Neural cell (in vitro differentiated cells): ENCODE data around the gene CCNG2. TPM values are rescaled to one million over a fixed set of nuclear protein-coding genes. Genes with fewer than 3 reads are reported as not detected.

Experiments
- H2AFZ ChIP-seq: fragments of 200-600, 300-800 bp; sonication (generic), shearing (Covaris generic); 2 replicates; pipeline ENCODE4 v1.6.0; 2014; ENCODE audit warnings: low read depth, mild to moderate bottlenecking, antibody characterized with exemption, low read length, moderate library complexity
- H3F3A ChIP-seq: fragments of 200-600 bp; shearing (Covaris generic); 2 replicates; pipeline ENCODE4 v1.6.1; 2016; ENCODE audit warnings: mild to moderate bottlenecking, moderate library complexity, mixed read lengths, antibody characterized with exemption, low read length; ENCODE audit not compliant: insufficient read depth, poor library complexity, severe bottlenecking
- H3K27ac ChIP-seq: fragments of 200-600, 300-800 bp; sonication (generic), shearing (Covaris generic); 2 replicates; pipeline ENCODE4 v1.5.1; 2014; ENCODE audit warnings: mild to moderate bottlenecking, low read length, moderate library complexity
- H3K27me3 ChIP-seq: fragments of 300-800, 200-600 bp; sonication (generic), shearing (Covaris generic); 2 replicates; pipeline ENCODE4 v1.6.0; 2014; ENCODE audit warnings: mild to moderate bottlenecking, low read depth, low read length, moderate library complexity; ENCODE audit not compliant: insufficient read depth
- H3K36me3 ChIP-seq: fragments of 300-800, 200-600 bp; sonication (generic), shearing (Covaris generic); 2 replicates; pipeline ENCODE4 v1.5.1; 2014; ENCODE audit warnings: mild to moderate bottlenecking, antibody characterized with exemption, low read length, moderate library complexity; ENCODE audit not compliant: insufficient read depth
- H3K4me2 ChIP-seq: fragments of 300-800, 200-600 bp; sonication (generic), shearing (Covaris generic); 2 replicates; pipeline ENCODE4 v1.6.0; 2014; ENCODE audit warnings: mild to moderate bottlenecking, low read length
- H3K4me3 ChIP-seq: fragments of 300-800, 200-600 bp; sonication (generic), shearing (Covaris generic); 2 replicates; pipeline ENCODE4 v1.5.1; 2014; ENCODE audit warnings: mild to moderate bottlenecking, low read length, moderate library complexity
- H3K79me2 ChIP-seq: fragments of 200-600 bp; shearing (Covaris generic); replicated peaks from 2 replicates; pipeline ENCODE4 v1.6.0; 2014; ENCODE audit warnings: mild to moderate bottlenecking, low read length, moderate library complexity; ENCODE audit not compliant: insufficient read depth
- H3K9ac ChIP-seq: fragments of 300-800, 200-600 bp; sonication (generic), shearing (Covaris generic); 2 replicates; pipeline ENCODE4 v1.6.1; 2016; ENCODE audit warnings: mild to moderate bottlenecking, low read length, mixed read lengths
- H3K9me2 ChIP-seq: fragments of 200-600 bp; shearing (Covaris generic); 2 replicates; pipeline ENCODE4 v1.6.1; 2016; ENCODE audit warnings: mild to moderate bottlenecking, low read length, mixed read lengths; ENCODE audit not compliant: insufficient read depth
- H3K9me3 ChIP-seq: fragments of 200-600, 300-800 bp; sonication (generic), shearing (Covaris generic); 2 replicates; pipeline ENCODE4 v1.6.1; 2016; ENCODE audit warnings: mild to moderate bottlenecking, mixed run types, low read length, moderate library complexity, mixed read lengths
- H4K20me1 ChIP-seq: fragments of 200-600 bp; shearing (Covaris generic); 2 replicates; pipeline ENCODE4 v1.6.1; 2016; ENCODE audit warnings: mild to moderate bottlenecking, mixed run types; ENCODE audit not compliant: insufficient read depth
- CTCF ChIP-seq: fragments of 450-650 bp; IDR thresholded peaks from 2 replicates; pipeline ENCODE4 v1.5.1; 2014; ENCODE audit warnings: antibody characterized with exemption, mild to moderate bottlenecking, moderate library complexity; ENCODE audit not compliant: poor library complexity, severe bottlenecking
- EP300 ChIP-seq: fragments of 450-650 bp; conservative IDR thresholded peaks from 2 replicates; pipeline ENCODE4 v1.6.1; 2014; ENCODE audit warnings: antibody characterized with exemption, mild to moderate bottlenecking, moderate library complexity; ENCODE audit not compliant: poor library complexity, severe bottlenecking
- EZH2 ChIP-seq: fragments of 200-600, 300-800 bp; shearing (Covaris generic), sonication (generic); IDR thresholded peaks from 2 replicates; pipeline ENCODE4 v1.6.1; 2014; ENCODE audit warnings: antibody characterized with exemption, low read length, borderline replicate concordance, mild to moderate bottlenecking; ENCODE audit not compliant: insufficient read depth, poor library complexity, severe bottlenecking
- MXI1 ChIP-seq: fragments of 450-650 bp; conservative IDR thresholded peaks from 2 replicates; pipeline ENCODE4 v1.6.1; 2014; ENCODE audit warnings: antibody characterized with exemption, mild to moderate bottlenecking; ENCODE audit not compliant: poor library complexity, severe bottlenecking
- POLR2AphosphoS5 ChIP-seq: IDR thresholded peaks from 2 replicates; pipeline ENCODE4 v1.6.1; 2012
- RAD21 ChIP-seq: fragments of 450-650 bp; conservative IDR thresholded peaks from 2 replicates; pipeline ENCODE4 v1.6.1; 2014; ENCODE audit warnings: antibody characterized with exemption, mild to moderate bottlenecking, moderate library complexity
- REST ChIP-seq: IDR thresholded peaks from 2 replicates; pipeline ENCODE4 v1.6.1; 2012; ENCODE audit warnings: borderline replicate concordance
- SMC3 ChIP-seq: fragments of 450-650 bp; conservative IDR thresholded peaks from 2 replicates; pipeline ENCODE4 v1.6.1; 2014; ENCODE audit warnings: antibody characterized with exemption, mild to moderate bottlenecking, moderate library complexity; ENCODE audit not compliant: poor library complexity
- TAF1 ChIP-seq: IDR thresholded peaks from 2 replicates; pipeline ENCODE4 v1.6.1; 2012; ENCODE audit warnings: low read depth
- polyA plus RNA-seq: library from polyadenylated mRNA; depleted of rRNA; stranded (reverse); fragments of >200 nt; gene quantifications from 2 replicates; pipeline ENCODE4 v1.2.3, GENCODE V29; 2014

CCNG2 gene
- polyA plus RNA-seq, 1 donor from 2014 or later, result 132 TPM

- Histone ChIP-seq H3F3A (no peaks in the 10 kb centered on the region), H3K9me2 (no peaks in the 10 kb centered on the region), H3K9me3 (no peaks in the 10 kb centered on the region), H3K36me3 (no peaks in the 10 kb centered on the region), H2AFZ (no peak overlapping the region), H3K27ac (no peak overlapping the region), H3K4me2 (no peak overlapping the region), H4K20me1 (no peaks in the 10 kb centered on the region), H3K27me3 (no peaks in the 10 kb centered on the region), H3K4me3 (no peak overlapping the region), H3K79me2 (no peaks in the 10 kb centered on the region), H3K9ac (no peak overlapping the region)
- no peak for TF ChIP-seq MXI1
- no peak for TF ChIP-seq CTCF
- no peak for TF ChIP-seq POLR2AphosphoS5
- TF ChIP-seq TAF1, result no peak
- TF ChIP-seq RAD21, result no peak
- no peak for TF ChIP-seq REST
- no peak for TF ChIP-seq EZH2
- no peak for TF ChIP-seq SMC3
- TF ChIP-seq EP300, result no peak
These were observed 14.9 kb upstream of the CCNG2 start for GRCh38 chr4:77141964-77142645.

- Histone ChIP-seq H3K79me2 (no peaks in the 10 kb centered on the region), H3K4me2 (no peak overlapping the region), H3K36me3 (no peaks in the 10 kb centered on the region), H3K27me3 (no peaks in the 10 kb centered on the region), H3F3A (no peaks in the 10 kb centered on the region), H3K4me3 (no peak overlapping the region), H3K9me2 (no peaks in the 10 kb centered on the region), H2AFZ (no peak overlapping the region), H3K27ac (no peak overlapping the region), H3K9ac (no peak overlapping the region), H3K9me3 (no peaks in the 10 kb centered on the region), H4K20me1 (no peaks in the 10 kb centered on the region)
- TF ChIP-seq SMC3 (no peak), CTCF (no peak), MXI1 (no peak), POLR2AphosphoS5 (no peak), EP300 (no peak), RAD21 (no peak), EZH2 (no peak)
These were observed 14.4 kb upstream of the CCNG2 start for GRCh38 chr4:77142646-77143028.
